Adrenal gland (tissue), 5 donors: ENCODE data around the gene CRYM.

Experiments used
- POLR2A ChIP-seq, 2 donors: fragments of 450-650 bp; IDR thresholded peaks; one replicate each; pipeline ENCODE4 v1.6.1; 2017; ENCODE audit warnings: antibody characterized with exemption in 2 of 2, mild to moderate bottlenecking in 2 of 2, moderate library complexity in 1 of 2
- TF ChIP-seq, protein P1 (sequence below), 6 experiments: fragments of 450-650 bp in 4 of 6; fragments of 200-600 bp in 2 of 6; sonication (generic) in 1 of 6; IDR thresholded peaks; 1 replicate in 5 of 6; 2 replicates in 1 of 6; pipeline versions ENCODE4 v1.5.1 to v1.8.0; 2016 to 2021; ENCODE audit warnings: antibody characterized with exemption in 6 of 6, mild to moderate bottlenecking in 2 of 6, moderate library complexity in 1 of 6
- donor health status: DM: no; HTN: no; CAD: no.

DNA sequence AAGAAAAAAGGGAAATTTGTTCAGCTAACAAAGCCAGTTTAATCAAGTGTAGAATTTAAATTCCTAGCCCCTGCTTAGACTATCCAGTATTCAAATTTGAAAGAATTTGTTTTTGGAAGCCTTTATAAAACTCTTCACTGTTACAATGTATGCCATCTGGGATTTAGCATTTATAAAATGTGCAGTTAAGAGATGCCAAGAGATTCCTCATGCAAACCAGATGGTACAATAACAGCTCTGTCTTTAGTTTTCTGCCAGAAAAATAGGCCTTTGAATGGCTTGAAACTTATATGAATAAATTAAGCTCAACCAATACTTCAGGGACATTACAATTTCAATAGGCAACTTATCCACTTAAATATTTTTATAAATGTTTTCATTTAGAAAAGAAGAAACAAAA lies 51.3 kb downstream of the CRYM start:
- TF ChIP-seq, protein P1, sequence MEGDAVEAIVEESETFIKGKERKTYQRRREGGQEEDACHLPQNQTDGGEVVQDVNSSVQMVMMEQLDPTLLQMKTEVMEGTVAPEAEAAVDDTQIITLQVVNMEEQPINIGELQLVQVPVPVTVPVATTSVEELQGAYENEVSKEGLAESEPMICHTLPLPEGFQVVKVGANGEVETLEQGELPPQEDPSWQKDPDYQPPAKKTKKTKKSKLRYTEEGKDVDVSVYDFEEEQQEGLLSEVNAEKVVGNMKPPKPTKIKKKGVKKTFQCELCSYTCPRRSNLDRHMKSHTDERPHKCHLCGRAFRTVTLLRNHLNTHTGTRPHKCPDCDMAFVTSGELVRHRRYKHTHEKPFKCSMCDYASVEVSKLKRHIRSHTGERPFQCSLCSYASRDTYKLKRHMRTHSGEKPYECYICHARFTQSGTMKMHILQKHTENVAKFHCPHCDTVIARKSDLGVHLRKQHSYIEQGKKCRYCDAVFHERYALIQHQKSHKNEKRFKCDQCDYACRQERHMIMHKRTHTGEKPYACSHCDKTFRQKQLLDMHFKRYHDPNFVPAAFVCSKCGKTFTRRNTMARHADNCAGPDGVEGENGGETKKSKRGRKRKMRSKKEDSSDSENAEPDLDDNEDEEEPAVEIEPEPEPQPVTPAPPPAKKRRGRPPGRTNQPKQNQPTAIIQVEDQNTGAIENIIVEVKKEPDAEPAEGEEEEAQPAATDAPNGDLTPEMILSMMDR (IDR thresholded peaks at IDR 0.05): no peak
- TF ChIP-seq POLR2A (IDR thresholded peaks at IDR 0.05): no peak
